AG10803 (cell line): ENCODE data around the gene BMP6.

Experiments used
- DNase-seq: peaks from one replicate; pipeline ENCODE4 v3.0.0; 2010; ENCODE audit warnings: low read depth
- H3K4me3 ChIP-seq: 2 replicates; pipeline ENCODE4 v1.5.1; 2011; ENCODE audit warnings: mild to moderate bottlenecking, low read length, control low read depth
- CTCF ChIP-seq: conservative IDR thresholded peaks from 2 replicates; pipeline ENCODE4 v1.5.1; 2011; ENCODE audit warnings: mild to moderate bottlenecking, low read length, control low read depth, inconsistent platforms

The BMP6 gene

GRCh38 chr6:7836371-7837026, 110.6 kb downstream of the BMP6 start:
- no peak overlapping the region for H3K4me3 ChIP-seq
- DNase-seq = no peak
- TF ChIP-seq CTCF = no peak

- no peak overlapping the region for H3K4me3 ChIP-seq
- DNase-seq = peak; percentile 70
- TF ChIP-seq CTCF = no peak
Measured at GRCh38 chr6:7841781-7842468, 116.0 kb downstream of the BMP6 start.

- no peak overlapping the region for H3K4me3 ChIP-seq
- no peak for TF ChIP-seq CTCF
- DNase-seq = peak; percentile 67
Measured at GRCh38 chr6:7846966-7847818, 121.3 kb downstream of the BMP6 start.

GRCh38 chr6:7848229-7848628, 122.3 kb downstream of the BMP6 start:
- no peak for DNase-seq
- no peak overlapping the region for H3K4me3 ChIP-seq
- TF ChIP-seq CTCF = no peak

- no peak for DNase-seq
- no peak for TF ChIP-seq CTCF
- no peak overlapping the region for H3K4me3 ChIP-seq
Measured at GRCh38 chr6:7851780-7852179, 125.9 kb downstream of the BMP6 start.

GRCh38 chr6:7859591-7859990, 133.7 kb downstream of the BMP6 start:
- H3K4me3 ChIP-seq = no peak overlapping the region
- TF ChIP-seq CTCF = no peak
- no peak for DNase-seq
